HepG2 (cell line): ENCODE results near the gene DMKN. TPM values are rescaled to one million over a fixed set of nuclear protein-coding genes. Genes with fewer than 3 reads are reported as not detected.

Experiments used
- ATAC-seq: fragments of 200-7000 bp; cut with Tn5 transposase; 3 replicates; pipeline ENCODE4 v1.9.1; 2020; ENCODE audit warnings: mild to moderate bottlenecking, moderate library complexity
- BruUV-seq: library from RNA; stranded (reverse); fragments of 400-500 nt; replicated peaks from 2 replicates; lab custom pipeline; 2021; lab: Mats Ljungman, UMichigan
- CTCF ChIA-PET: fragments of 300-600 bp; formaldehyde crosslinking; extraction: SDS; loops from one replicate; lab custom pipeline; 2021; ENCODE audit warnings: low total read pairs, inconsistent platforms, low intra/inter-chr PET ratio; lab: Yijun Ruan, JAX
- POLR2A ChIA-PET: fragments of 350-600 bp; sonication (Branson Sonifier 250); formaldehyde crosslinking; loops from one replicate; lab custom pipeline; 2020; ENCODE audit warnings: antibody characterized with exemption, inconsistent platforms; lab: Yijun Ruan, JAX
- DNase-seq: peaks from one replicate; pipeline ENCODE4 v3.0.0-alpha.2; 2015; ENCODE audit warnings: low spot score
- FAIRE-seq: peaks from 3 replicates; lab custom pipeline; 2011; peaks lifted over from hg19 to GRCh38; lab: Jason Lieb, UNC
- H2AFZ ChIP-seq: one replicate; pipeline ENCODE4 v1.6.1; 2011; ENCODE audit warnings: low read length, inconsistent platforms
- H3K27ac ChIP-seq: fragments of 300-600 bp; 3 replicates; pipeline ENCODE4 v1.8.0; 2011; ENCODE audit warnings: mixed run types, mild to moderate bottlenecking, mixed read lengths, low read length, inconsistent platforms; ENCODE audit not compliant: insufficient read depth; ENCODE audit errors: extremely low read length
- H3K27me3 ChIP-seq, 2 experiments: fragments of 200-600 bp in 1 of 2; 2 replicates in 1 of 2; 3 replicates in 1 of 2; pipeline versions ENCODE4 v1.6.0 to v1.8.0; 2011; ENCODE audit warnings: low read length in 2 of 2, mild to moderate bottlenecking in 2 of 2, moderate library complexity in 2 of 2, inconsistent platforms in 1 of 2; ENCODE audit not compliant: insufficient read depth in 2 of 2, control insufficient read depth in 1 of 2
- H3K36me3 ChIP-seq, 2 experiments: fragments of 200-600 bp in 1 of 2; replicated peaks in 1 of 2; 2 replicates in 1 of 2; 3 replicates in 1 of 2; pipeline versions ENCODE4 v1.5.1 to v1.8.0; 2011; ENCODE audit warnings: low read length in 2 of 2, inconsistent platforms in 1 of 2; ENCODE audit not compliant: insufficient read depth in 2 of 2, control insufficient read depth in 1 of 2
- H3K4me1 ChIP-seq: 2 replicates; pipeline ENCODE4 v1.5.1; 2012; ENCODE audit warnings: low read length, inconsistent platforms; ENCODE audit not compliant: insufficient read depth
- H3K4me2 ChIP-seq: 2 replicates; pipeline ENCODE4 v1.6.0; 2011; ENCODE audit warnings: low read depth, low read length, inconsistent platforms
- H3K4me3 ChIP-seq, 3 experiments: fragments of 200-600 bp in 1 of 3; sonication (generic), shearing (Covaris generic) in 1 of 3; replicated peaks in 1 of 3; 2 replicates each; pipeline ENCODE4 v1.5.1; 2011 to 2016; ENCODE audit warnings: low read length in 3 of 3, inconsistent platforms in 2 of 3, low read depth in 2 of 3, mild to moderate bottlenecking in 2 of 3, control low read depth in 1 of 3, mixed read lengths in 1 of 3; ENCODE audit not compliant: insufficient read depth in 1 of 3
- H3K79me2 ChIP-seq: one replicate; pipeline ENCODE4 v1.6.1; 2011; ENCODE audit warnings: low read length, inconsistent platforms; ENCODE audit not compliant: insufficient read depth
- H3K9ac ChIP-seq: 2 replicates; pipeline ENCODE4 v1.6.0; 2011; ENCODE audit warnings: mild to moderate bottlenecking, low read depth, low read length, inconsistent platforms; ENCODE audit not compliant: insufficient read depth
- H3K9me3 ChIP-seq: 2 replicates; pipeline ENCODE4 v1.5.1; 2012; ENCODE audit warnings: mild to moderate bottlenecking, low read length
- H4K20me1 ChIP-seq: 2 replicates; pipeline ENCODE4 v1.6.0; 2011; ENCODE audit warnings: inconsistent platforms, mild to moderate bottlenecking, low read length, moderate library complexity; ENCODE audit not compliant: insufficient read depth
- CREB1 ChIP-seq, 2 experiments: fragments of 450-650 bp in 1 of 2; IDR thresholded peaks; 2 replicates each; pipeline ENCODE4 v1.6.1; 2016 to 2017; ENCODE audit warnings: control low read depth in 1 of 2, mild to moderate bottlenecking in 1 of 2, missing compliant biosample characterization in 1 of 2, missing genetic modification characterization in 1 of 2
- GFI1 ChIP-seq: sonication (generic); formaldehyde crosslinking; IDR thresholded peaks from 2 replicates; pipeline ENCODE4 v1.5.0; 2020; ENCODE audit warnings: missing genetic modification reagents, mild to moderate bottlenecking, borderline replicate concordance
- HOXD1 ChIP-seq: sonication (generic); formaldehyde crosslinking; IDR thresholded peaks from 2 replicates; pipeline ENCODE4 v1.5.0; 2020; ENCODE audit warnings: missing genetic modification reagents
- KLF16 ChIP-seq, 2 experiments: sonication (generic) in 1 of 2; formaldehyde crosslinking in 1 of 2; IDR thresholded peaks; 2 replicates each; pipeline versions ENCODE4 v1.6.1 to v1.8.0; 2016 to 2023; ENCODE audit warnings: missing genetic modification reagents in 2 of 2, missing compliant biosample characterization in 1 of 2
- NAIF1 ChIP-seq: sonication (generic); formaldehyde crosslinking; IDR thresholded peaks from 2 replicates; pipeline ENCODE4 v1.5.0; 2020; ENCODE audit warnings: mild to moderate bottlenecking, missing genetic modification reagents, borderline replicate concordance
- NBN ChIP-seq: fragments of 450-650 bp; conservative IDR thresholded peaks from 2 replicates; pipeline ENCODE4 v1.6.1; 2017
- NFIB ChIP-seq: sonication (generic); formaldehyde crosslinking; IDR thresholded peaks from 2 replicates; pipeline ENCODE4 v1.9.0; 2021; ENCODE audit warnings: missing genetic modification reagents, mild to moderate bottlenecking, borderline replicate concordance
- REPIN1 ChIP-seq: sonication (generic); formaldehyde crosslinking; IDR thresholded peaks from 2 replicates; pipeline ENCODE4 v1.8.0; 2022; ENCODE audit warnings: missing genetic modification reagents, low read depth, mild to moderate bottlenecking, borderline replicate concordance
- SMAD9 ChIP-seq: sonication (generic); formaldehyde crosslinking; IDR thresholded peaks from 2 replicates; pipeline ENCODE4 v1.5.1; 2020; ENCODE audit warnings: mild to moderate bottlenecking, missing genetic modification reagents
- ZEB1 ChIP-seq: IDR thresholded peaks from 2 replicates; pipeline ENCODE4 v1.6.1; 2012; ENCODE audit warnings: mild to moderate bottlenecking, low read depth, inconsistent platforms; ENCODE audit not compliant: insufficient replicate concordance
- ZFY ChIP-seq: sonication (generic); formaldehyde crosslinking; IDR thresholded peaks from 2 replicates; pipeline ENCODE4 v1.4.0; 2020; ENCODE audit warnings: missing genetic modification reagents
- ZNF451 ChIP-seq: sonication (generic); formaldehyde crosslinking; IDR thresholded peaks from 2 replicates; pipeline ENCODE4 v1.5.0; 2020; ENCODE audit warnings: mild to moderate bottlenecking, missing genetic modification reagents
- ZNF574 ChIP-seq: sonication (generic); formaldehyde crosslinking; IDR thresholded peaks from 2 replicates; pipeline ENCODE4 v1.4.0; 2020; ENCODE audit warnings: missing genetic modification reagents
- ZNF724P ChIP-seq: sonication (generic); formaldehyde crosslinking; IDR thresholded peaks from 2 replicates; pipeline ENCODE4 v1.8.0; 2022; ENCODE audit warnings: missing genetic modification reagents, borderline replicate concordance
- WGBS: methylation state at CpG from one replicate; pipeline ENCODE4 v1.1.6; 2017; ENCODE audit warnings: low lambda C conversion rate; 5-methylcytosine and 5-hydroxymethylcytosine counted together
- in situ Hi-C: cut with HindIII; loops from 2 replicates; pipeline ENCODE4 v1.10.0; 2017; ENCODE audit warnings: low pct_unique_long_range_greater_than_20kb; ENCODE audit not compliant: extremely low pct_ligation_motif_present
- intact Hi-C: fragments of 100-400 bp; cut with micrococcal nuclease; formaldehyde crosslinking; loops from one replicate; pipeline ENCODE4 v1.10.0; 2022; ENCODE audit not compliant: unreplicated experiment
- polyA plus RNA-seq, 8 experiments: library from polyadenylated mRNA; depleted of rRNA in 3 of 8; stranded (reverse) in 7 of 8; unstranded in 1 of 8; fragments of >200 nt; fragmentation: Illumina TruSeq in 4 of 8; extraction: Trizol in 4 of 8; gene quantifications; 2 replicates each; pipeline versions ENCODE4 v1.2.1 to v1.2.3, GENCODE V29; 2011 to 2016; ENCODE audit warnings: low read depth in 4 of 8, missing spikeins in 1 of 8, mixed read lengths in 1 of 8; ENCODE audit not compliant: insufficient read depth in 1 of 8
- total RNA-seq, 5 experiments: library from RNA; depleted of rRNA; stranded (reverse); fragments of >200 nt; fragmentation: Illumina TruSeq; extraction: Trizol; gene quantifications; 2 replicates each; pipeline ENCODE4 v1.2.3, GENCODE V29; 2016; ENCODE audit warnings: low read depth in 1 of 5
- TF ChIP-seq, protein P1 (sequence below): IDR thresholded peaks from 2 replicates; pipeline ENCODE4 v1.6.1; 2016; ENCODE audit warnings: low read depth, borderline replicate concordance
- TF ChIP-seq, protein P2 (sequence below): sonication (generic); formaldehyde crosslinking; IDR thresholded peaks from 2 replicates; pipeline ENCODE4 v1.5.0; 2020; ENCODE audit warnings: missing genetic modification reagents
- TF ChIP-seq, protein P3 (sequence below): sonication (generic); formaldehyde crosslinking; conservative IDR thresholded peaks from 2 replicates; pipeline ENCODE4 v1.8.0; 2022; ENCODE audit warnings: low read depth, missing genetic modification reagents

The DMKN gene
- total and polyA plus RNA-seq, 2 of the 13 experiments (the other 11 are each of a cell fraction or from before 2014, with no cell fraction given): 50.8 to 57.1 TPM

GRCh38 chr19:35458731-35459391 lies 54.6 kb downstream of the DMKN start:
- no peak overlapping the region for H2AFZ ChIP-seq
- peak overlapping the region; percentile 46 for H3K9ac ChIP-seq
- no peaks in the 10 kb centered on the region for H4K20me1 ChIP-seq
- no peaks in the 10 kb centered on the region for H3K36me3 ChIP-seq
- WGBS: under 1% methylated on average over 10 of the region's 10 CpGs
- H3K4me3 ChIP-seq: peak overlapping the region; percentile 35 to 66 (median 60); a peak in 5 of 6 replicates
- intact Hi-C loops (loop anchor here (2.0 to 5.0 kb wide), 2 partner anchors 38 to 192 kb away; partner anchors contain the start of gene USF2), in situ Hi-C loops (no loop called here)
- ATAC-seq (peak; percentile 95), FAIRE-seq (peak; percentile 92), DNase-seq (peak; percentile 92)
- CTCF ChIA-PET: interaction anchor here (1.6 kb wide), 1 partner anchor 10 kb away, joined by 4 read pairs; no protein-coding TSS in a partner anchor
- H3K9me3 ChIP-seq: no peaks in the 10 kb centered on the region
- H3K27me3 ChIP-seq: no peaks in the 10 kb centered on the region; a peak in 1 of 5 replicates
- POLR2A ChIA-PET: interaction anchor here (1.5 to 1.6 kb wide), 2 partner anchors 9 to 38 kb away, joined by 6 to 7 read pairs; no protein-coding TSS in a partner anchor
- H3K4me2 ChIP-seq: peak overlapping the region; percentile 76
- peaks cover 81% of the 10 kb centered on the region for H3K4me1 ChIP-seq
- no TSS peak for BruUV-seq
- H3K79me2 ChIP-seq: no peaks in the 10 kb centered on the region
- peak overlapping the region; percentile 87 for H3K27ac ChIP-seq
- TF ChIP-seq CREB1 (IDR thresholded peaks at IDR 0.05) (no peak), CREB1 (CRISPR knock-in tag; IDR thresholded peaks at IDR 0.05) (peak; percentile 62), ZNF724P (CRISPR knock-in tag) (no peak), ZNF574 (peak; percentile 65), GFI1 (CRISPR knock-in tag) (peak; percentile 64; the same call in 1 of the 2 replicates), NFIB (CRISPR knock-in tag) (no peak), HOXD1 (0 out of 2 replicates have a peak, but pooled peaks have one; percentile 17), SMAD9 (CRISPR knock-in tag) (no peak), NAIF1 (CRISPR knock-in tag) (no peak), KLF16 (CRISPR knock-in tag; IDR thresholded peaks at IDR 0.05) (no peak), REPIN1 (CRISPR knock-in tag) (peak; percentile 63; the same call in 1 of the 2 replicates), NBN (no peak), ZEB1 (peak; percentile 61), ZNF451 (CRISPR knock-in tag) (no peak), ZFY (peak; percentile 67)
- TF ChIP-seq, protein P1, sequence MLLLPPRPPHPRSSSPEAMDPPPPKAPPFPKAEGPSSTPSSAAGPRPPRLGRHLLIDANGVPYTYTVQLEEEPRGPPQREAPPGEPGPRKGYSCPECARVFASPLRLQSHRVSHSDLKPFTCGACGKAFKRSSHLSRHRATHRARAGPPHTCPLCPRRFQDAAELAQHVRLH (CRISPR knock-in tag): 0 out of 2 replicates have a peak, but pooled peaks have one; percentile 56
- TF ChIP-seq, protein P2, sequence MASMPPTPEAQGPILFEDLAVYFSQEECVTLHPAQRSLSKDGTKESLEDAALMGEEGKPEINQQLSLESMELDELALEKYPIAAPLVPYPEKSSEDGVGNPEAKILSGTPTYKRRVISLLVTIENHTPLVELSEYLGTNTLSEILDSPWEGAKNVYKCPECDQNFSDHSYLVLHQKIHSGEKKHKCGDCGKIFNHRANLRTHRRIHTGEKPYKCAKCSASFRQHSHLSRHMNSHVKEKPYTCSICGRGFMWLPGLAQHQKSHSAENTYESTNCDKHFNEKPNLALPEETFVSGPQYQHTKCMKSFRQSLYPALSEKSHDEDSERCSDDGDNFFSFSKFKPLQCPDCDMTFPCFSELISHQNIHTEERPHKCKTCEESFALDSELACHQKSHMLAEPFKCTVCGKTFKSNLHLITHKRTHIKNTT (CRISPR knock-in tag): no peak
- TF ChIP-seq, protein P3, sequence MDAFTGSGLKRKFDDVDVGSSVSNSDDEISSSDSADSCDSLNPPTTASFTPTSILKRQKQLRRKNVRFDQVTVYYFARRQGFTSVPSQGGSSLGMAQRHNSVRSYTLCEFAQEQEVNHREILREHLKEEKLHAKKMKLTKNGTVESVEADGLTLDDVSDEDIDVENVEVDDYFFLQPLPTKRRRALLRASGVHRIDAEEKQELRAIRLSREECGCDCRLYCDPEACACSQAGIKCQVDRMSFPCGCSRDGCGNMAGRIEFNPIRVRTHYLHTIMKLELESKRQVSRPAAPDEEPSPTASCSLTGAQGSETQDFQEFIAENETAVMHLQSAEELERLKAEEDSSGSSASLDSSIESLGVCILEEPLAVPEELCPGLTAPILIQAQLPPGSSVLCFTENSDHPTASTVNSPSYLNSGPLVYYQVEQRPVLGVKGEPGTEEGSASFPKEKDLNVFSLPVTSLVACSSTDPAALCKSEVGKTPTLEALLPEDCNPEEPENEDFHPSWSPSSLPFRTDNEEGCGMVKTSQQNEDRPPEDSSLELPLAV (CRISPR knock-in tag): no peak
